ENCODE results near the gene KLHL25. TPM values are rescaled to one million over a fixed set of nuclear protein-coding genes. Genes with fewer than 3 reads are reported as not detected.

KLHL25 gene
- total RNA-seq, 2 donors from 2014 or later: 10.0 to 10.3 TPM

Small RNA genes within 50 kb of the gene (microRNA-seq; reads per million reads assigned to microRNA genes)
- 0 to 0.26 reads per million in 2 donors for gene MIR1276 (ENCODE audit: borderline microRNAs expressed in 2 of 2)
- 0 reads per million in 2 donors for gene MIR548AP (ENCODE audit: borderline microRNAs expressed in 2 of 2)

Measured in posterior vena cava (tissue), 2 donors.